B cell (primary cell): Measurements from ENCODE around the gene CTTN.

Source experiments
- CTCF ChIP-seq: fragments of 200-600 bp; IDR thresholded peaks from one replicate; pipeline ENCODE4 v1.8.0; 2022; ENCODE audit warnings: antibody characterized with exemption, mild to moderate bottlenecking
- EZH2 ChIP-seq: IDR thresholded peaks from 2 replicates; pipeline ENCODE4 v1.6.1; 2012; ENCODE audit warnings: borderline replicate concordance, low read depth, mild to moderate bottlenecking, moderate library complexity, low read length; ENCODE audit not compliant: insufficient read depth, poor library complexity, severe bottlenecking

- TF ChIP-seq CTCF (no peak), EZH2 (no peak)
These were observed 37.6 kb downstream of the CTTN start for GRCh38 chr11:70435765-70436500.
